Fibroblast of skin of right quadriceps (primary cell): ENCODE results near the gene OGT.
"Not testable (repeated sequence)": the region's sequence is repeated elsewhere in the genome, so short reads cannot be mapped to it uniquely, and the experiment has no call there.

Experiments
- DNase-seq: peaks from one replicate; pipeline ENCODE4 v3.0.0-alpha.2; 2013

Gene OGT

GRCh38 chrX:71532753-71533425, at the start of gene OGT:
Gene OGT (plus strand): TSS chrX:71533104. CDS start chrX:71533300, 196 bp downstream.
- DNase-seq: peak; percentile 97

- DNase-seq: no peak
Measured at GRCh38 chrX:71487814-71488213, 45.1 kb upstream of the OGT start.

GRCh38 chrX:71489540-71489939, 43.4 kb upstream of the OGT start:
- no peak for DNase-seq

GRCh38 chrX:71492231-71493065, 40.5 kb upstream of the OGT start:
- peak; percentile 28 for DNase-seq

GRCh38 chrX:71493111-71493613, 39.7 kb upstream of the OGT start:
- DNase-seq: peak; percentile 3

GRCh38 chrX:71495979-71496378, 36.9 kb upstream of the OGT start:
- DNase-seq: not testable (repeated sequence)

- DNase-seq: no peak
Measured at GRCh38 chrX:71496476-71496875, 36.4 kb upstream of the OGT start.

GRCh38 chrX:71502080-71502479, 30.8 kb upstream of the OGT start:
- not testable (repeated sequence) for DNase-seq

- DNase-seq: no peak
Measured at GRCh38 chrX:71504346-71504745, 28.6 kb upstream of the OGT start.

- DNase-seq: no peak
Measured at GRCh38 chrX:71509289-71509688, 23.6 kb upstream of the OGT start.

GRCh38 chrX:71510161-71510560, 22.7 kb upstream of the OGT start:
- no peak for DNase-seq

GRCh38 chrX:71513731-71514130, 19.2 kb upstream of the OGT start:
- DNase-seq: not testable (repeated sequence)

GRCh38 chrX:71514367-71515037, 18.4 kb upstream of the OGT start:
- no peak for DNase-seq

- peak; percentile 11 for DNase-seq
Measured at GRCh38 chrX:71515038-71515396, 17.9 kb upstream of the OGT start.

GRCh38 chrX:71525316-71525715, 7.6 kb upstream of the OGT start:
- DNase-seq: no peak

- DNase-seq: peak; percentile 57
Measured at GRCh38 chrX:71532078-71532752, 689 bp upstream of the OGT start.

- peak; percentile 14 for DNase-seq
Measured at GRCh38 chrX:71533516-71533850, 579 bp downstream of the OGT start.

- peak; percentile 65 for DNase-seq
Measured at GRCh38 chrX:71533851-71534561, 1.1 kb downstream of the OGT start.

GRCh38 chrX:71534773-71535544, 2.1 kb downstream of the OGT start:
- no peak for DNase-seq

- DNase-seq: no peak
Measured at GRCh38 chrX:71536285-71536684, 3.4 kb downstream of the OGT start.

- DNase-seq: no peak
Measured at GRCh38 chrX:71537743-71538142, 4.8 kb downstream of the OGT start.

GRCh38 chrX:71540801-71541200, 7.9 kb downstream of the OGT start:
- no peak for DNase-seq
